CD4-positive, alpha-beta T cell treated with Interleukin-10 for 1 hour (primary cell): Measurements from ENCODE around the gene NBL1.

Experiments
- DNase-seq: peaks from one replicate; pipeline ENCODE4 v3.0.0-alpha.2; 2020

NBL1 gene

DNA sequence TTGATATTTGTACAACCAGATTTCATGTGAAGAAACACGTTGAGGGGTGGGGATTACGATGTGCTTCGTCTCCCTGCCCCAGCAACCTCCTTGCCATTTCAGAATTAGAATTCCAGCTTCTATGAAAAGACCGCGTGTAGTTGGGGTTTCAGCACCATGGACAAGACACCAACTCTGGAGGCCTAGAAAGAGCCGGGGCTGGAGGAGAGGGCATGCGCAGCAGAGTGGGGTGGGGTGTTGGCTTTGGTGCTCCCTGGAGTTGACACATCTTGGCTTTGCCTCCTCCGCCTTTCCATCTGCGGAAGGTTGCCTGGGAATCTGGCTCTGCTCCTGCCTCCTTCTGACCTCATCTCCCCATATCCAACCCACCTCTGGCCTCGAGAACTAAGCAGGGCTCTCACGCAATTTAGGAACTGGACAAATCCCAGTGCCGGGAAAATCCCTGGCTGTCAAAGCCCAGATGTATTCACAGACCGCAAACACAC lies 32.4 kb downstream of the NBL1 start:
- DNase-seq: peak; percentile 21

DNA sequence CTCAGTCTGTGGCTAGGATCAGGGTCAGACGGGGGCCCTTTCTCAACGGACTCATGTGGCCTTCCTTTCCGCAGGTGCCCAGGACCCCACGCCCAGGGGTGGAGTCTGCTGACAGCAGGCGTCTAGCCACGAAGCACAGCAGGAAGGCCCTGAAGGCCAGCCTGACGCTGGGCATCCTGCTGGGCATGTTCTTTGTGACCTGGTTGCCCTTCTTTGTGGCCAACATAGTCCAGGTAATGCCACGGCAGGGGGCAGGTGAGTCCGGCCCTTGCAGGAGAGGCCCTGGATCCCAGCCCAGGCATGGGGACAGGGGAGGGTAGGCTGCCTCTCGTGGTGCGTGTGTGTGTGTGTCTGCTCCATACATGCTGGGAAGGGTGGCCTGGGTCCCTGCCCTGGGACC lies 34.4 kb downstream of the NBL1 start:
- DNase-seq: no peak

DNA sequence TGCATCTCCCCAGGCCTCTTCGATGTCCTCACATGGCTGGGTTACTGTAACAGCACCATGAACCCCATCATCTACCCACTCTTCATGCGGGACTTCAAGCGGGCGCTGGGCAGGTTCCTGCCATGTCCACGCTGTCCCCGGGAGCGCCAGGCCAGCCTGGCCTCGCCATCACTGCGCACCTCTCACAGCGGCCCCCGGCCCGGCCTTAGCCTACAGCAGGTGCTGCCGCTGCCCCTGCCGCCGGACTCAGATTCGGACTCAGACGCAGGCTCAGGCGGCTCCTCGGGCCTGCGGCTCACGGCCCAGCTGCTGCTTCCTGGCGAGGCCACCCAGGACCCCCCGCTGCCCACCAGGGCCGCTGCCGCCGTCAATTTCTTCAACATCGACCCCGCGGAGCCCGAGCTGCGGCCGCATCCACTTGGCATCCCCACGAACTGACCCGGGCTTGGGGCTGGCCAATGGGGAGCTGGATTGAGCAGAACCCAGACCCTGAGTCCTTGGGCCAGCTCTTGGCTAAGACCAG lies 34.9 kb downstream of the NBL1 start:
- no peak for DNase-seq

DNA sequence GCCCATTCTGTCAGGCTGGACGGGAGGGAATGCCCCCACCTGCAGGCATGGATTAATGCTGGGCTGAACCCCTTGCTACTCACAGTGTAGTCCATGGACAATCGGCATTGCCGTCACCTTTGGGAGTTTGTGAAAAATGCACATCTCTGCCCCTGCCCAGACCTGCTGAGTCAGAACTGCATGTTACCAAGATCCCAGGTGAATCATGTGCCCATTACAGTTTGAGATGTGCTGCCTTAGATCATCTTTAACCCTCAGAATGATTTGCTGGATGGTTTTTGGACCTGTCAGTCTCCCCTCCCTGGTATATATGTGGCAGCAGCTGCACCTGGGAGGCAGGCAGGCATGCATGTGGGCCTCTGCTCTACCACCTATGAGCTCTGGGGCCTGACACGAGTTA lies 35.6 kb downstream of the NBL1 start:
- DNase-seq: no peak

- DNase-seq: no peak
Observed at GRCh38 chr1:19680644-19681043, 36.5 kb downstream of the NBL1 start.

DNA sequence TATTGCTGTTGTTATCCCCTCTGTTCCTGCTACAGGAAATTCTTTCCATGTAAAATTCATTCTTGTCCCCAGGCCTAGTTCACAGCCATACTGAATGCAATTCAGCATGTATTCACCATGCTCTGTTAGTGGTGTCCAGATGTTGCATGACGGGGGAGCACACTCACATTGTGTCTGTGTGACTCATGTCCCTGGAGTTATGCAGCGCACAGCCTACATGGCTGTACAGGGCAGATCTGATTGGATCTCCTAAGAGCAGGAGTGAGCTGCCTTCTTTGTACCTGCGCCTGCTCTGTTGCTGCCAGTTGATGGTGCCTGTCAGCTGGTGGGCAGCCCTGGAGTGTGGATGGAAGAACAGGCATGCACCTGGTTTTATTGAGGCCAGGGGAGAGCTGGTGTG lies 38.1 kb downstream of the NBL1 start:
- DNase-seq: no peak

GRCh38 chr1:19682901-19683300 lies 38.8 kb downstream of the NBL1 start:
- no peak for DNase-seq

GRCh38 chr1:19683351-19683750 lies 39.2 kb downstream of the NBL1 start:
- DNase-seq: no peak

DNA sequence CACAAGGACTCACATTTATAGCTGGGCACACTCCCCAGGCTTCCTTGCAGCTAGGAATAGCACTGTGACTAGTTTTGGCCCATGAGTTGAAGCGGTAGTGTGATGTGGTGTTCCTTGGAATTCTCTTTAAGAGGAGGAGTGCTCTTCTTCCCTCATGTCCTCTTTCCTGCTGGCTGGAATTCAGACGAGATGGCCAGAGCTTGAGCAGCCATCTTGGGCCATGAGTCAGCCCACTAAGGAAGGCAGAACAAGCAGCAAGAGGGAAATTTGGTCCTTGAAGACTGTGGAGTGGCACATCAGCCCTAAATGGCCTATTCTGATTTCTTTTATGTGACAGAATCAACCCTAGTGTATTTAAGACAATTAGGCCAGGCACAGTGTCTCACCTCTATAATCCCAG lies 40.6 kb downstream of the NBL1 start:
- no peak for DNase-seq

DNA sequence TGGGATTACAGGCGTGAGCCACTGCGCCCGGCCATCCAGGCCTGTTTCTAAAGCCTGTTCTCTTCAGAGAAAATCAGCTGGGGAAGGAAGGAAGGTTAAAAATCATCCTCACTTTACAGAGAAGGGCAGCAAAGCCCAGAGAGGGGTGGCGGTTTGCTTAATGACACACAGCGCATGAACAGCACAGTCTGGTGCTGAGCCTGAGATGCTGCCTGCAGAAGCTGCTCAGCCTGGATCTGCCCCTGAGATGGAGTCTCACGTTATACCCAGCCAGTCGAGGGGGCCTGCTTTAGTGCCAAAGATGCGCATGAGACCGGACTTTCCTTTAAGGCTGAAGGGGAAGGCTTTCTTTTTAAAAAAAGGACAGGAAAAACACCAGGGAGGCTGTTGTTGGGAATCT lies 41.9 kb downstream of the NBL1 start:
- no peak for DNase-seq

- DNase-seq: no peak
Observed at GRCh38 chr1:19687414-19687813, 43.3 kb downstream of the NBL1 start.

GRCh38 chr1:19688041-19688842 lies 44.1 kb downstream of the NBL1 start:
- DNase-seq: peak; percentile 63

GRCh38 chr1:19689085-19689757 lies 45.1 kb downstream of the NBL1 start:
- DNase-seq: no peak

DNA sequence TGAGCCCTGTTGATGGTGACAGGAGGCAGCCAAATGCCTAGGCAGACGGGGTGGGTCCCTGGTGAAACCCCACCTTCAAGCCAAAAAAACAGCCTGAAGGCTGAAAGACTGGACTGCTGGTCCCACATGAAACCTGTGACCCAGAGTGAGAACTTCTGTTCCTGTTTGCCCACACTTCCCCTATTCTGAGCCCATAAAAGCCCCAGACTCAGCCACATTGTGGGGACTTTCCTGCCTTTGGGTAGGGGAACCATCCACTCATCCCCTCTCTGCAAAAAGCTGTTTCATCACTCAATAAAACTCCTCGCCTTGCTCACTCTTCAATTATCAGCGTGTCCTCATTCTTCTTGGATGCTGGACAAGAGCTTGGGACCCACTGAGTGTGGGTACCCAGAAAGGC lies 45.7 kb downstream of the NBL1 start:
- DNase-seq: no peak

- no peak for DNase-seq
Observed at GRCh38 chr1:19690342-19690741, 46.2 kb downstream of the NBL1 start.

GRCh38 chr1:19694298-19694697 lies 50.2 kb downstream of the NBL1 start:
- DNase-seq: no peak

DNA sequence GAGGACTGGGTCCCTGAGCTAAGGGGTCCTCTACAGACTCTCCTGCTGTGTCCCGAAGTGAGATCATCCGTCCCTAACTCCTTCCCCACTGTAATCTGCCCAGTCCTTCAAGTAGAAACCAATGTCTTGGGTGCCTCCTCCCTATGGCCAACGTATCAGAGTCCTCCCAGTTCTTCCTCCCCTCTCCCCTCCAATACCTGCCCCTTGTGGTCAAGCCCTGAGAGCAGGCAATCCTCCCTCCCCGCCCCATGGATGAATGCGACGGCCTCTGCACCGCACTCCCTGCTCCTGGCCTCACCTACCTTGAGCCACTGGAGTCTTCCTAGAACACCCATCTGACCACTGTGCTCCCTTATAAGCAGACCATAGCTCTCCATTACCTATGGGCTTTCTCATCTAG lies 51.7 kb downstream of the NBL1 start:
- no peak for DNase-seq

- no peak for DNase-seq
Observed at GRCh38 chr1:19696820-19697219, 52.7 kb downstream of the NBL1 start.

DNA sequence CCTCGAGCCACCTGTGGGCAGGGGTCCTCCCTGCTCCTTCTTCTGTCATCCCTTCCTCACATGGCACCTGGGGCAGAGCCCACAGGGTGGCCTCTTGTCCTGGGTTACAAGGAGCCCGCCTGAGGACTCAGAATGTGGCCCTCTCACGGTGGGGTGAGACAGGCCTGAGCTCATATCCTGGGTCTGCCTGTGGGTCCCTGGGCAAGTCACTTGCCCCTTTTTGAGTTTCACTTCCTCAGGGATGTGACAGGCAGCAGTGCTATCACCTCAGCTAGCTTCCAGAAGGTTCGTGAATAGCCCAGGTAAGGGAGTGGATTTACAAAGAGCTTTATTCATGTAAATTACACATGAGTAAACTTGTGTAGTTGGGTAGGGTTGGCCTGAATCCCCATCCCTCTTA lies 54.1 kb downstream of the NBL1 start:
- DNase-seq: no peak

DNA sequence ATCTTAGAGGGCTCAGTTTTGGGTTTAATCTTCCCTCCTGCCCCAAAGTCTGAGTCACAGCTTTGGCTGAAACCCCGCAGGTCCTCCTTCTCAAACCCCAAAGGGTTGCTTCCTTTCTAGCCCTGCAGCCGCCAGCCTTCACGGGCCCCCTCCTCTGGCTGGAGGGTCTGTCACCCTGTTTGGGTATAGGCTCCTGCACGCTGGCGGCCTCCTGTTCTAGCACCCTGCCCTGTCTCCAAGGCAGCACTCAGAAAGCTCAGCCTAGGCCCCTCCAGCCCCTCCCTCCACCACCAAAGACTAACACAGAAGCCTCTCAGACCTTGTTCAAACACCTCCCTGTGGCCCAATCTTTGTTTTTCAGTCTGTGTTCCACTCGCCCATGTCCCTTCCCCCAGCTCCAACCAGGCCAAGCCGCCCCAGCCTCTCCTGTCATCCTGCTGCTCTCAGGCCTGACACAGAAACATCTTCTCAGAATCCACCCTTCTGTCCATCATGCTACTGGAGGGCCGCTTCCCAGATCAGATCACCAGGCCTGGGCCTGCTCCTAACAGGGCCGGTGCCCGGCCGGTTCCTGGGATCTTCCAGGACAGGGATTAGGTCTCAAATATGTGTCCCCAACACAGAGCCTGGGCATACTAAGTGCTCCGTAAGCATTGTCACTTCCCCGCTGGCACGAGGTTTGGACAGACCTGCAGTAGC lies 56.1 kb downstream of the NBL1 start:
- DNase-seq: no peak

- DNase-seq: no peak
Observed at GRCh38 chr1:19703280-19703679, 59.2 kb downstream of the NBL1 start.

- DNase-seq: peak; percentile 64
Observed at GRCh38 chr1:19704247-19705113, 60.4 kb downstream of the NBL1 start.

DNA sequence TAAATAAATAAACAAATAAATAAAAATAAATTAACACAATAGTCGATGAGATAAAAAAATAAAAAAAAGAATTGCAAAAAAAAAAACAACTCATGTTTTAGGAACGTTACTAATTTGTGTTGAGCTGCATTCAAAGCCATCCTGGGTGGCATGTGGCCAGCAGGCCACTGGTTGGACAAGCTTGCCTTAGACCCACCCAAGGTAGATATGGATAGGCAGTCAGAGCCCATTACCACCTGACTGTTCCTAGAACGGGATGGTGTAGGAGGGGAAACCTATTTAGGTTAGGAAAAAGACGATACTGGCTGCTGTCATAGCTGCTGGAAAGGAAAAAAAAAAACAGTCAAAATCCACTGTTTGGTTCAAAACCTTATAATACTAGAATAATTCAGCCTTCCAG lies 61.4 kb downstream of the NBL1 start:
- DNase-seq: no peak
